Measurements from ENCODE around the gene NAALADL2. TPM values are rescaled to one million over a fixed set of nuclear protein-coding genes. Genes with fewer than 3 reads are reported as not detected.

Gene NAALADL2
- total and polyA plus RNA-seq, 2 of the 13 experiments (the other 11 are each of a cell fraction or from before 2014, with no cell fraction given): 0.08 TPM; not detected in 1

DNA sequence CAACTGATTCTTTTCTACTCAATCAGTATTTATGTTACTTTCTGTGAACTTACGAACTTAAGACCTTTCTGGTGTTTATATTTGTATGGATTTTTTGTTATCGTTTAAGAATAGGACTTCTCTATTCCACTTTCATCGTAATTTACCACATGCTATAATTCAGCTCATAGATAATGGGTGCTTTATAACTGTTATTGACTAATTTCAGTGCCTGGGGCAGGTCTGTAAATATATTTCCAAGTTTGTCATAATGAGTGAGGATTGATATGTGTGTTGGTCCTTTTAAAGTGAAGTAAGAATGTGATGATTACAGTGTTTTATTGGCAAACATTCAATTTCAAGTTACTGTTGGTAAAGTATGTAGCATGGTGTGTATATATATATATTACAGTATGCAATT, 1.8 kb upstream of the NAALADL2 start:
- Histone ChIP-seq H3K9ac (ENCODE audit: insufficient read depth, low read depth, low read length) (no peak overlapping the region), H3K36me3 (replicated peaks in 1 of 2; ENCODE audit: control insufficient read depth in 1 of 2, insufficient read depth in 2 of 2, low read length in 2 of 2) (no peaks in the 10 kb centered on the region), H3K4me1 (ENCODE audit: insufficient read depth, low read length) (no peaks in the 10 kb centered on the region), H3K9me3 (ENCODE audit: low read length) (no peaks in the 10 kb centered on the region), H3K27me3 (ENCODE audit: control insufficient read depth in 1 of 2, insufficient read depth in 2 of 2, low read length in 2 of 2) (no peaks in the 10 kb centered on the region), H3K4me2 (ENCODE audit: low read depth, low read length) (no peak overlapping the region), H3K27ac (ENCODE audit: extremely low read length, insufficient read depth, low read length) (no peak overlapping the region), H3K79me2 (ENCODE audit: insufficient read depth, low read length) (no peaks in the 10 kb centered on the region), H4K20me1 (ENCODE audit: insufficient read depth, low read length) (no peaks in the 10 kb centered on the region), H3K4me3 (replicated peaks in 1 of 3; ENCODE audit: insufficient read depth in 1 of 3, low read depth in 2 of 3, low read length in 3 of 3) (no peak overlapping the region), H2AFZ (ENCODE audit: low read length) (no peak overlapping the region)
- in situ Hi-C loops (cut with HindIII; ENCODE audit: extremely low pct_ligation_motif_present, low pct_unique_long_range_greater_than_20kb) (no loop called here), intact Hi-C loops (cut with micrococcal nuclease; ENCODE audit: unreplicated experiment) (no loop called here)
- no TSS peak for BruUV-seq (replicated peaks)
- POLR2A ChIA-PET: no interaction called here
- TF ChIP-seq MED13 (CRISPR knock-in tag; IDR thresholded peaks at IDR 0.05): no peak
- TF ChIP-seq SIN3B (IDR thresholded peaks at IDR 0.05; ENCODE audit: low read length): no peak
- TF ChIP-seq ZFP36L1 (CRISPR knock-in tag; IDR thresholded peaks at IDR 0.05): no peak
- TF ChIP-seq ZNF468 (CRISPR knock-in tag; IDR thresholded peaks at IDR 0.05): no peak
- no peak for TF ChIP-seq IKZF1 (IDR thresholded peaks at IDR 0.05)
- TF ChIP-seq ARNT (IDR thresholded peaks at IDR 0.05): no peak
- no peak for TF ChIP-seq ZNF326 (CRISPR knock-in tag; IDR thresholded peaks at IDR 0.05; ENCODE audit: borderline replicate concordance)
- no peak for TF ChIP-seq ZNF761 (CRISPR knock-in tag; conservative IDR thresholded peaks at IDR 0.05)
- TF ChIP-seq ZNF766 (CRISPR knock-in tag; IDR thresholded peaks at IDR 0.05; ENCODE audit: borderline replicate concordance): no peak
- no peak for TF ChIP-seq ZNF138 (CRISPR knock-in tag; IDR thresholded peaks at IDR 0.05; ENCODE audit: low read depth)
- TF ChIP-seq, protein P1, sequence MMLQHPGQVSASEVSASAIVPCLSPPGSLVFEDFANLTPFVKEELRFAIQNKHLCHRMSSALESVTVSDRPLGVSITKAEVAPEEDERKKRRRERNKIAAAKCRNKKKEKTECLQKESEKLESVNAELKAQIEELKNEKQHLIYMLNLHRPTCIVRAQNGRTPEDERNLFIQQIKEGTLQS (CRISPR knock-in tag; IDR thresholded peaks at IDR 0.05): no peak
- no peak for TF ChIP-seq ZNF607 (CRISPR knock-in tag; IDR thresholded peaks at IDR 0.05; ENCODE audit: borderline replicate concordance)
- TF ChIP-seq SP4 (CRISPR knock-in tag; IDR thresholded peaks at IDR 0.05): no peak
- TF ChIP-seq, protein P2, sequence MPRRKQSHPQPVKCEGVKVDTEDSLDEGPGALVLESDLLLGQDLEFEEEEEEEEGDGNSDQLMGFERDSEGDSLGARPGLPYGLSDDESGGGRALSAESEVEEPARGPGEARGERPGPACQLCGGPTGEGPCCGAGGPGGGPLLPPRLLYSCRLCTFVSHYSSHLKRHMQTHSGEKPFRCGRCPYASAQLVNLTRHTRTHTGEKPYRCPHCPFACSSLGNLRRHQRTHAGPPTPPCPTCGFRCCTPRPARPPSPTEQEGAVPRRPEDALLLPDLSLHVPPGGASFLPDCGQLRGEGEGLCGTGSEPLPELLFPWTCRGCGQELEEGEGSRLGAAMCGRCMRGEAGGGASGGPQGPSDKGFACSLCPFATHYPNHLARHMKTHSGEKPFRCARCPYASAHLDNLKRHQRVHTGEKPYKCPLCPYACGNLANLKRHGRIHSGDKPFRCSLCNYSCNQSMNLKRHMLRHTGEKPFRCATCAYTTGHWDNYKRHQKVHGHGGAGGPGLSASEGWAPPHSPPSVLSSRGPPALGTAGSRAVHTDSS (CRISPR knock-in tag; conservative IDR thresholded peaks at IDR 0.05): no peak
- ATAC-seq (no peak), DNase-seq (ENCODE audit: low spot score) (no peak), FAIRE-seq (no peak)
- CTCF ChIA-PET (ENCODE audit: low intra/inter-chr PET ratio, low total read pairs): no interaction called here
- under 1% methylated on average over 3 of the region's 3 CpGs for WGBS (ENCODE audit: low lambda C conversion rate)
